ENCODE measurements around the gene ZDHHC16. TPM values are rescaled to one million over a fixed set of nuclear protein-coding genes. Genes with fewer than 3 reads are reported as not detected.
A peak's percentile ranks its signal among the peaks of the same experiment; 100 is the strongest.
"Not testable (repeated sequence)": the region's sequence is repeated elsewhere in the genome, so short reads cannot be mapped to it uniquely, and the experiment has no call there.

The ZDHHC16 gene
- total RNA-seq, 4 donors from 2014 or later, result 27.7 to 43.5 (median 34.4) TPM

GRCh38 chr10:97463363-97464132 is 17.6 kb downstream of the ZDHHC16 start:
- DNase-seq (ENCODE audit: low spot score) (no peak), ATAC-seq (ENCODE audit: low FRiP score) (peak; percentile 62)
- TF ChIP-seq CTCF (IDR thresholded peaks at IDR 0.05), result peak in 2 of 3 donors; percentile 5 to 74

DNA sequence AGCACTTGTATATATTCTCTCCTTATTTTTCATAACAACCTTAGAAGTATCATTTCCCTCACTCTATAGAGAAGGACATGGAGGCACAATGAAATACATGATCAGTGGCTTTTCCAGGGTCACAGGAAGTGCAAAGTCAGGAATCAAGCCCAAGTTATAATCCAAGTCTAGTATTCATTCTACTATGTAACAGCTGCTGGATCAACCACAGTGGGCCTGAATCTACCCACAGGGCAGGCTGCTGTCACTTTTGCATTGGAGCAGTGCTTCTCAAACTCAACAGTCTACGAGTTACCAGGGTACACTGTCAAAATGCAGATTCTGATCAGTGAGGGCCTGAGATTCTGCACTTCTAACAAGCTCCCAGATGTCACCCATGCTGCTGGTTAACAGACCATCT is 18.3 kb downstream of the ZDHHC16 start:
- DNase-seq (ENCODE audit: low spot score) (no peak), ATAC-seq (ENCODE audit: low FRiP score) (no peak)
- TF ChIP-seq CTCF (IDR thresholded peaks at IDR 0.05), result no peak

DNA sequence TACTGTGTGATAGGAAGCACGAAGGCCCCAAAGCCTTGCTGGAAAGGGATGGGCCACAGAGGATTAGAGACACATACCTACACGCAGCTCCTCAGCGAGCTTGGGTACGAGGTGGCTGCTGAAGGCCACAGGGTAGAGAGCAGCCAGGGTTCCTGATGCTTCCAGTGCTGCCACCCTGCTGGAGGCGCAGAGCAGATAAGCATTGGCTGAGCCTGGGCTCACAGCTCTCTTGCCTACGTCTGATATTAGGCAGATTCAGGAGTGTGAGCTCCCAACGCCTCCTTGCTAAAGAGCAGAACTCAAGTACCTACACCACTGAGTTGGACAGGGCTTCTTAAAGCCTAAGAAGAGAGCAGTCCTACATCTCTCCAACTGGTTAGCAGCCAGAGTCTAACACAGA is 20.0 kb downstream of the ZDHHC16 start:
- ATAC-seq (ENCODE audit: low FRiP score) (no peak), DNase-seq (ENCODE audit: low spot score) (no peak)
- TF ChIP-seq CTCF (IDR thresholded peaks at IDR 0.05), result no peak

DNA sequence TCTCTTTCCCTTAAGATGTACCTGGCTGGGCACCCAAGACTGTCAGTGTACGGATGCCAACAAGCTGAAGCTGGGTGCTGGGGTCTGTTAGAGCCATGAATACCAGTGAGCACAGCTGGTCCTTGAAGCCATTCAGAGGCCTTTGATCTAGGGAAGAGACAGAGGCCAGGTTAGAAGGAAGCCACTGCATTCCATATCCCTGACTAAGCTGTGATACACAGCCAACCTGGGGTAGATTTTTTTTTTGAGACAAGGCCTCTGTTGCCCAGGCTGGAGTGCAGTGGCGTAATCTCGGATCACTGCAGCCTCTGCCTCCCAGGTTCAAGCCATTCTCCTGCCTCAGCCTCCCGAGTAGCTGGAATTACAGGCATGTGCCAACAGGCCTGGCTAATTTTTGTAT is 20.8 kb downstream of the ZDHHC16 start:
- no peak for DNase-seq (ENCODE audit: low spot score)
- no peak for ATAC-seq (ENCODE audit: low FRiP score)
- TF ChIP-seq CTCF (IDR thresholded peaks at IDR 0.05), result no peak

- TF ChIP-seq CTCF (IDR thresholded peaks at IDR 0.05), result no peak
- no peak for ATAC-seq (ENCODE audit: low FRiP score)
- DNase-seq (ENCODE audit: low spot score), result no peak
Measured at GRCh38 chr10:97468162-97468561, 22.2 kb downstream of the ZDHHC16 start.

DNA sequence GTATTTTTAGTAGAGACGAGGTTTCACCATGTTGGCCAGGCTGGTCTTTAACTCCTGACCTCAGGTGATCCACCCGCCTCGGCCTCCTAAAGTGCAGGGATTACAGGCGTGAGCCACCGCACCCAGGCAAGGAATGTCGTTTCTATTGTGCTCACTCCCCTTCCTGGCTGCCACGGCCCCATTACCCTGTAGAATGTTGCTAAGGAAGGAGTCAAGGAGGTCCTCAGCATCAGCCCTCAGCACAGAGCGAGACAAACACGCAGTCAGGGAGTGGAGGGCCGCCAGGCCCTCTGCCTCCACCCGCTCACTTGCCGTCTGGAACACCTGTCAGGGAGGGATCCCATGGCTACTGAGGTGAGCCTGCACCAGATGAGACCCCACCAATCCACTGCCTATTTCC is 22.8 kb downstream of the ZDHHC16 start:
- ATAC-seq (ENCODE audit: low FRiP score); DNase-seq (ENCODE audit: low spot score): not testable (repeated sequence)

DNA sequence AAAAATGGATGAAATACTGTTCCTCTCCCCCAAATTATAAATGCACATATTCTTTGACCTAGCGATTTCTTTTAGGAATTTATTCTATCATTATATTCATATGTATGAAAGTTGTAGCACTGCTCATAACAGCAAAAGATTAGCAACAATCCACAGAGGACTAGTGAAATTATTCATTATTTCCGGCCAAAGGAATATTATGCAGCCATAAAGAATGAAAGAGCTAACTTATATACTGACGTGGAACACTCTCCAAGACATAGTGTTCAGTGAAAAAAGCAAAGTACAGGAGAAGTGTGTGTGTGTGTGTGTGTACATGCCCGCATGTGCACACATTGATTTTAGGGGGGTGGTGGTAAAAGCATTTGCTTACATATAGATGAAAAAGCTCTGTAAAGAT is 28.9 kb downstream of the ZDHHC16 start:
- TF ChIP-seq CTCF (IDR thresholded peaks at IDR 0.05), result no peak
- ATAC-seq (ENCODE audit: low FRiP score), result no peak
- DNase-seq (ENCODE audit: low spot score), result no peak
